ENCODE data around the gene PET117.
"Not testable (repeated sequence)": the region's sequence is repeated elsewhere in the genome, so short reads cannot be mapped to it uniquely, and the experiment has no call there.

- TF ChIP-seq CTCF (conservative IDR thresholded peaks at IDR 0.05); ZFX (IDR thresholded peaks at IDR 0.05): not testable (repeated sequence)
Observed at GRCh38 chr20:18100569-18100968, 37.1 kb upstream of the PET117 start.
